Spinal cord (tissue), 10 donors: ENCODE measurements around the gene PIRT. TPM values are rescaled to one million over a fixed set of nuclear protein-coding genes. Genes with fewer than 3 reads are reported as not detected.

Experiments used
- DNase-seq, 6 donors: peaks; one replicate each; pipeline versions ENCODE4 v3.0.0 to v3.0.0-alpha.2; 2013 to 2015; ENCODE audit warnings: low spot score in 6 of 6, low read depth in 4 of 6
- H3K27ac ChIP-seq: one replicate; pipeline ENCODE4 v1.5.1; 2013; ENCODE audit warnings: low read depth, low read length, control low read depth
- H3K27me3 ChIP-seq: one replicate; pipeline ENCODE4 v1.6.1; 2013; ENCODE audit warnings: low read length; ENCODE audit not compliant: control insufficient read depth, insufficient read depth
- H3K36me3 ChIP-seq: one replicate; pipeline ENCODE4 v1.6.1; 2013; ENCODE audit warnings: low read length; ENCODE audit not compliant: control insufficient read depth, insufficient read depth
- H3K4me1 ChIP-seq: one replicate; pipeline ENCODE4 v1.6.1; 2013; ENCODE audit warnings: low read length; ENCODE audit not compliant: control insufficient read depth, insufficient read depth
- H3K4me3 ChIP-seq: one replicate; pipeline ENCODE4 v1.5.1; 2013; ENCODE audit warnings: low read depth, low read length, control low read depth
- H3K9me3 ChIP-seq: one replicate; pipeline ENCODE4 v1.6.1; 2013; ENCODE audit warnings: low read length; ENCODE audit not compliant: control insufficient read depth, insufficient read depth
- WGBS: methylation state at CpG from one replicate; pipeline ENCODE4 v1.1.5; 2013; ENCODE audit warnings: missing lambda C conversion rate; ENCODE audit not compliant: insufficient coverage; 5-methylcytosine and 5-hydroxymethylcytosine counted together
- polyA plus RNA-seq, 2 donors: library from polyadenylated mRNA; unstranded; fragments of 120-200 nt; gene quantifications; one replicate each; pipeline ENCODE4 v1.2.1, GENCODE V29; 2013; ENCODE audit not compliant: insufficient read length in 2 of 2
- total RNA-seq, 2 donors: library from RNA; depleted of rRNA in 1 of 2; stranded (reverse); fragments of 120-200 nt in 1 of 2; fragments of >200 nt in 1 of 2; gene quantifications; one replicate each; pipeline versions ENCODE4 v1.2.3 to v1.2.4, GENCODE V29; 2013 to 2014
- donor health status: healthy.

Gene PIRT
- total and polyA plus RNA-seq, 4 donors, result 7.3 to 58.0 (median 11.4) TPM

DNA sequence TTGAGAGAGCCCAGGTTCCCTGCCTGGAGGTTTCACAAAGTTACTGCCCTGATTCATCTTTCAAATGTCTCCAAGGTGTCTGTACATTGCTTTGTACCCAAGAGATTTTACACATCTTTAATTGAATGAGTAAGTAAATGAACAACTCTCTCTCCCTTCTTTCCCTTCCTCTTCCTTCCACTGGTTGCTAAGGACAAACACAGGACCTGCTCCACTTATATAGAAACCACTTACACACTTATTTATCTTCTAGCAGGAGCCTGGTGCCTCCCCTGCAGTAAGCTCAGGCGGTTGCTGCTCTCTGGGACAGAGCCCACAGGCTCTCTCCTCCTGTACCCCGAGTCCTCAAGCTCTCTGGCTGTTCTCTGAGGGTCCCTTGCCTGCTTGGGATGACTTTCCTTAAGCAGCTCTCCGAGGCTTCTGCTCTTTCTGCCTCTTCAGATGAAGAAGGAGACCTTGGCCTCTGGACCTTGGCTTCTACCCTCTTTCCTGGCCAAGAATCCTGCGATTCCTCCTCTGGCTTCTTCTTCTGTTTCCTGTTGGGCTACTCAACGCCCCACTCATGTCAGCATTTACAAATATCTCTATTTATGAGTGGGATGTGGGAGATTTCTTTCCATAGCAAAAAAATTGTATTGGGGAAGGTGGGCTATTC is 9.9 kb downstream of the PIRT start:
- H3K36me3 ChIP-seq, result no peaks in the 10 kb centered on the region
- WGBS, result 87% methylated on average over 3 of the region's 5 CpGs
- no peak for DNase-seq
- H3K4me3 ChIP-seq, result no peak overlapping the region
- H3K27ac ChIP-seq, result no peak overlapping the region
- no peaks in the 10 kb centered on the region for H3K4me1 ChIP-seq
- H3K9me3 ChIP-seq, result no peaks in the 10 kb centered on the region
- H3K27me3 ChIP-seq, result no peaks in the 10 kb centered on the region

GRCh38 chr17:10824874-10825273 is 13.0 kb downstream of the PIRT start:
- Histone ChIP-seq H3K36me3 (no peaks in the 10 kb centered on the region), H3K27me3 (no peaks in the 10 kb centered on the region), H3K4me1 (no peaks in the 10 kb centered on the region), H3K9me3 (no peaks in the 10 kb centered on the region), H3K4me3 (no peak overlapping the region), H3K27ac (no peak overlapping the region)
- DNase-seq, result no peak
- 94% methylated on average over 7 of the region's 7 CpGs for WGBS

- Histone ChIP-seq H3K27ac (no peak overlapping the region), H3K27me3 (no peaks in the 10 kb centered on the region), H3K4me3 (no peak overlapping the region), H3K36me3 (no peaks in the 10 kb centered on the region), H3K4me1 (no peaks in the 10 kb centered on the region), H3K9me3 (no peaks in the 10 kb centered on the region)
- no peak for DNase-seq
These were observed 16.1 kb downstream of the PIRT start for GRCh38 chr17:10821770-10822169.

- no peak for DNase-seq
- no peaks in the 10 kb centered on the region for H3K36me3 ChIP-seq
These were observed 16.8 kb downstream of the PIRT start for GRCh38 chr17:10821054-10821453.

DNA sequence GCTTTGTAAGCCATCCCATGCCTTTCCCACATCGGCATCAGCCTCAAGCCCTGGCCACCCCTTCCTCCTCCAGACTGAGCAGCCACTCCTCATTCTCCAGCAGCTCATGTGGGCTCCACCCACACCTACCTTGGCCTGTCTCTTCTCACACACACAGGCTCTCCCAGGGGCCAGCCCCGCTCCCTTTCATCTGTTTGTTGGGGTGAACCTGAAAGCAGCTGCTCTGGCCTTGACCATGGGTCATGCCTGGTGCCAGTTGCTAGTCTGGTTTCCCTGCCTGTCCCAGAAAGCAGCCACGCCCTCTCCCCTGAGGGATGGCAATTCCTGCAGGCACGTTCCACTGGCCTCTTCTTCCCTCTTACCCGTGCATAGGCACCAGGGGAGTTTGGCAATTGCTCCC is 22.6 kb downstream of the PIRT start:
- DNase-seq, result no peak
- peaks cover 3% of the 10 kb centered on the region for H3K4me1 ChIP-seq
- no peak overlapping the region for H3K27ac ChIP-seq
- no peaks in the 10 kb centered on the region for H3K9me3 ChIP-seq
- H3K36me3 ChIP-seq, result no peaks in the 10 kb centered on the region
- WGBS, result 83% methylated on average over 4 of the region's 5 CpGs
- no peak overlapping the region for H3K4me3 ChIP-seq
- H3K27me3 ChIP-seq, result no peaks in the 10 kb centered on the region

More at GRCh38 chr17:10821054-10821453, 16.8 kb downstream of the PIRT start:
- no peaks in the 10 kb centered on the region for H3K4me1 ChIP-seq
- no peaks in the 10 kb centered on the region for H3K27me3 ChIP-seq
- H3K4me3 ChIP-seq, result no peak overlapping the region
- WGBS, result 23% methylated on average over 2 of the region's 4 CpGs
- no peaks in the 10 kb centered on the region for H3K9me3 ChIP-seq
- no peak overlapping the region for H3K27ac ChIP-seq

GRCh38 chr17:10814075-10814474 is 23.8 kb downstream of the PIRT start:
- Histone ChIP-seq H3K4me1 (peaks cover 3% of the 10 kb centered on the region), H3K27me3 (no peaks in the 10 kb centered on the region), H3K36me3 (no peaks in the 10 kb centered on the region), H3K9me3 (no peaks in the 10 kb centered on the region), H3K27ac (no peak overlapping the region), H3K4me3 (no peak overlapping the region)
- WGBS, result no CpG with 5 or more reads among the region's 1 CpG
- peak in 1 of 6 donors; percentile 52 for DNase-seq

GRCh38 chr17:10812674-10813073 is 25.2 kb downstream of the PIRT start:
- H3K36me3 ChIP-seq, result no peaks in the 10 kb centered on the region
- no peak for DNase-seq
- H3K27me3 ChIP-seq, result no peaks in the 10 kb centered on the region
- WGBS, result 79% methylated on average over 4 of the region's 5 CpGs
- no peaks in the 10 kb centered on the region for H3K9me3 ChIP-seq
- H3K27ac ChIP-seq, result no peak overlapping the region
- H3K4me1 ChIP-seq, result peaks cover 3% of the 10 kb centered on the region
- H3K4me3 ChIP-seq, result no peak overlapping the region

DNA sequence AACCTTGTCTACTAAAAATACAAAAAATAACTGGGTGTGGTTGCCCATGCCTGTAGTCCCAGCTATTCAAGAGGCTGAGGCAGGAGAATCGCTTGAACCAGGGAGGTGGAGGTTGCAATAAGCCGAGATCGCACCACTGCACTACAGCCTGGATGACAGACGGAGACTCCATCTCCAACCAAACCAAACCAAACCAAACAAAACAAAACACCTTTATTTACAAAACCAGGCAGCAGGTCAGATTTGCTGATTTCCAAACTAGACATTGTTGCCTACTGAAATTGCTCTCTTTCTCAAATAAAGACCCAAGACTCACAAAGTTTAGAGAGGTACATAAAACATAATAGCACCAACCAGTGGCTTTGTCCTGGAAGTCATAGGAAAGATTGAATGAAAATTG is 28.3 kb downstream of the PIRT start:
- WGBS, result 94% methylated on average over 3 of the region's 4 CpGs
- Histone ChIP-seq H3K27me3 (no peaks in the 10 kb centered on the region), H3K36me3 (no peaks in the 10 kb centered on the region), H3K4me3 (no peak overlapping the region), H3K27ac (no peak overlapping the region), H3K4me1 (peaks cover 3% of the 10 kb centered on the region), H3K9me3 (no peaks in the 10 kb centered on the region)
- no peak for DNase-seq

- H3K27me3 ChIP-seq, result no peaks in the 10 kb centered on the region
- no peak overlapping the region for H3K4me3 ChIP-seq
- peaks cover 2% of the 10 kb centered on the region for H3K4me1 ChIP-seq
- H3K27ac ChIP-seq, result no peak overlapping the region
- H3K36me3 ChIP-seq, result no peaks in the 10 kb centered on the region
- H3K9me3 ChIP-seq, result no peaks in the 10 kb centered on the region
- no peak for DNase-seq
- 82% methylated on average over 6 of the region's 7 CpGs for WGBS
These were observed 30.2 kb downstream of the PIRT start for GRCh38 chr17:10807704-10808128.

DNA sequence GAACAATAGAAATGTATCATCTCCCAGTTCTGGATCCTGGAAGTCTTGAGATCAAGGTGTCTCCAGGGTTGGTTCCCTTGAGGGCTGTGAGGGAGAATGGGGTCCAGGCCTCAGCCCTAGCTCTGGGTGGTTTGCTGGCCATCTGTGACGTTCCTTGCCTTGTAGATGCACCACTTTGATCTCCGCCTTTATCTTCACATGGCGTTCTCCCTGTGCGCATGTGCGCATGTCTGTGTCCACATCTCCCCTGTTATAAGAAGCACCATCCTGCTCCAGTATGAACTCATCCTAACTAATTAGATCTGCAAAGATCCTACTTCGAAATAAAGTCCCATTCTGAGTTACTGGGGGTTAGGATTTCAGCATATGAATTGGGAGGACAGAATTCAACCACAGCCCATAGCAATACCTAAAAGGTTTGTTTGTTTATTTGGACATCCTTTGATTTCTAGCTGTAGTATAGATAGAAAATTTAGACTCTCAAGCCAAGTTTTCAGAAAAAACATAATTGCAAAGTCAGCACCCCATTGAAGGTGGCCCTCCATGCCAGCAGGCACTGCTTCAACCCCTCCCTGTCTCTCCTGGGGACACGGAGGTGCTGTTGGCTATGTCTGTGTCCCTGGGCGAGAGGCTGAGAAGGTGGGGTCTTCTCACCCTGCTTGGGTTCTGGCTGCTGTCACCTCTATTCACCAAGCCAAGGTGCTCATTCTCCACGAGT is 31.2 kb downstream of the PIRT start:
- Histone ChIP-seq H3K27ac (no peak overlapping the region), H3K4me3 (no peak overlapping the region), H3K4me1 (no peaks in the 10 kb centered on the region), H3K27me3 (no peaks in the 10 kb centered on the region), H3K36me3 (no peaks in the 10 kb centered on the region), H3K9me3 (no peaks in the 10 kb centered on the region)
- WGBS, result 80% methylated on average over 5 of the region's 9 CpGs
- DNase-seq, result no peak
